DMS153 treated with DMSO at 0.1 percent for 48 hours (cell line): ENCODE measurements around the gene CCDC197.

Source experiments
- DNase-seq: peaks from one replicate; lab custom pipeline; 2025; ENCODE audit not compliant: unreplicated experiment; lab: John Stamatoyannopoulos, UW

The CCDC197 gene

DNA sequence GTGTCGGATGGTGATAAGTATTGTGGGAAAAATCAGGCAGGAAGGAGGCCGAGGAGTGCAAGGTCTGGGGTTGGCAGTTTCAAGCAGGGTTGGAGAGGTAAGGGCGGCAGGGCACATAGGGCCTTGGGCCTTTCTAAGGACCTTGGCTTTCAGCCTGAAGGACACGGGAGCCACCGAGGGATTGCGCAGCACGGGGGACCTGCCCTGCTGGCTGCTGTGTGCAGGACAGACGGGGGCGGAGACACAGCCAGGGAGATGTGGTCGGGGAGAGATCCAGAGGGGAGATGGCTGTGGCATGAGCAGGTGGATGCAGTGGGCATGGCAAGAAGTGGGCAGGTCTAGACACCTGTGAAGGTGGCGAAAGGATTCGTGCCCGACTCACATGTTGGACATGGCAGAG, 43.7 kb downstream of the CCDC197 start:
- no peak for DNase-seq

DNA sequence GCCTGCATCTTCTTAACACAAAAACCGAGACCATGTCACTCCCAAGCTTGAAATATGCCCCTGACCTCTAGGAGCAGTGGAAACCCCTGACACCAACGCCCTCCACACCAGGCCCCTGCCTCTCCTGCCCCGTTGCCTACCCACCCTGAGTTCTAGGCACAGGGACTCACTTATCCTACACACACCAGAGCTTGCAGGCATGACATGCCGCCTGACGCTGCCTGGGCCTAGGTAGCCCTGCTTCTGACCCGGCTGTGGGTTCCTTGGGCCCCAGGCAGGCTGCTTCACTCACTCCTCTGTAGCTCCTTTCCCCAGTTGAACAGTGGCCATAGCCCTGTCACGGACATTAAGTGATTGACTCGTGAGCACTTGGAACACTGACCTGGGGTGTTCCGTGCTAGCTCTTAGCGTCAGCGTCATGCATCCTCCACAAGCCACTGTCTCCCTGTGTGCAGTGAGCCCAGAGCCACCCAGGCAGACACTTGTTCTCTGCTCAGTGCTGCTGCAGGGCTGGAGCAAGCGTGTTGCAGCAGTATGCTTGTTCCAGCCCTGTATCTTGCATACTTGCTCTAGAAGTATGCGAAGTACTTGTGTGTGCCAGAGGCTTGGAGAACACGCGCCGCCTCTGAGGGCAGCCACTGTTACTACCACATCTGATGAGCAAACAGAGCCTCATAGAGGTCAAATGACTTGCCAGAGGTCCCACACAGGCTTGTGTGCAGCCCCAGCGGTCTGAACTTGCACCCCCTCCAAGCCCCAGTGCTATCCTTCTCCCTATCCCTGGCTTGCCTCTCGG, 44.6 kb downstream of the CCDC197 start:
- no peak for DNase-seq

DNA sequence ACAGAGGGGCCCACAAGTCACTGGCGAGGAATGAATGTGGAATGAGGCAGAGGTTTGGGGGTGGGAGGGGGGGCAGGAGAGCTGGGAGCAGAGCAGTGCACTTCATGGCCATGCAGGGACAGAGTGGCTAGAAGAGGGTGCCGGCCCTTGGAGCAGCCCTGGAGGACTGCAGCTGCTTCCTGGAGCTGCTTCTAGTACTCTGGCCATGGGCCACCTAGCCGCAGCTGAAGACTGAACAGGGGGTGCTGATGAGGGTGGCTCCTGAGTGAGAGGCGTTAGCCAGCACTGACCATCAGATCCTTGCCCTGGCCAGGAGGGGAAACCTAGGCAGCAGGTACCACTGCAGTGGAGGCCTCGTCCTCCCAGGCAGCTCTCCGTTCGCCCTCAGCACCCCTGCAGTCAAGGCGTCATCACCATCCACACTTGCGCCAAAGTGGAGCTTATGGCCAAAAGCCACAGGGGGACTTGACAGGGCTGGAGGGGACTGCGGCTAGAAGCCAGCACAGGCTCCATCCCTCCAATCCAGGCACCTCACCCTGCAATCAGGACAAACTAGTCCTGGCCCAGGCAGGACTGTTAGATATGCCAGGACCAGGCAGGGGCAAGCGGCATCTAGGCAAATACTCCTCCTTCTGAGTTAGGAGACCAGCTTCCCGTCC, 45.5 kb downstream of the CCDC197 start:
- no peak for DNase-seq

DNA sequence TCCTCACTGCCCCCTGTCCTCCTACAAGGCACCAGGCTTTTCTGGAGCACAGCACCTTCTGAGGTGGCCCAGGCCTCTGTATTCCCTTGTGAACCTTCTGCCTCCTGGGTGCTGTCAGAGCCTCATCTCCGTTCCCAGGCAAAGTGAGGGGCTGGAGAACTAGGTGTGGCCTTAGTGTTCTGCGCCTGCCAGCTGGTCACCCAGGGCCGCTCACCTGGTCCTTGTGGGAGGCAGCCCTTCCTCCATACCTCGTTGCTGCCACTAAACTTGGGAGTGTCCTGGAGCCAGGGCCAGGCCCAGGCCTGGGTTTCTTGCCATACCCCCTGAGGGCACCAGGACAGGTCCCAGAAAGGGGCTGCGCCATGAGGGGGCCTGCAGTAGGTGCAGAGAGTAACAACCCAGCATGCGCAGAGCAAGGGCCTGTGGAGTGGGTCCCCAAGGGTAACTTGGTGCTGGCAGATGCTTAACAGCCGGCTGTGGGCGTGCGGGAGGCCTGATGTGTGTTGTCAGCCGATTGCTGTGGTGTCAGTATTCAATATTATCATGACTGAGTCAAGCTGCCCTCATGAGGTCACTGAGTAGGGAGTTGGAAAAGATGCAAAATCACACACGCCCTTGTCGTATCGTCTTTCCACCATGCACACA, 46.1 kb downstream of the CCDC197 start:
- no peak for DNase-seq

DNA sequence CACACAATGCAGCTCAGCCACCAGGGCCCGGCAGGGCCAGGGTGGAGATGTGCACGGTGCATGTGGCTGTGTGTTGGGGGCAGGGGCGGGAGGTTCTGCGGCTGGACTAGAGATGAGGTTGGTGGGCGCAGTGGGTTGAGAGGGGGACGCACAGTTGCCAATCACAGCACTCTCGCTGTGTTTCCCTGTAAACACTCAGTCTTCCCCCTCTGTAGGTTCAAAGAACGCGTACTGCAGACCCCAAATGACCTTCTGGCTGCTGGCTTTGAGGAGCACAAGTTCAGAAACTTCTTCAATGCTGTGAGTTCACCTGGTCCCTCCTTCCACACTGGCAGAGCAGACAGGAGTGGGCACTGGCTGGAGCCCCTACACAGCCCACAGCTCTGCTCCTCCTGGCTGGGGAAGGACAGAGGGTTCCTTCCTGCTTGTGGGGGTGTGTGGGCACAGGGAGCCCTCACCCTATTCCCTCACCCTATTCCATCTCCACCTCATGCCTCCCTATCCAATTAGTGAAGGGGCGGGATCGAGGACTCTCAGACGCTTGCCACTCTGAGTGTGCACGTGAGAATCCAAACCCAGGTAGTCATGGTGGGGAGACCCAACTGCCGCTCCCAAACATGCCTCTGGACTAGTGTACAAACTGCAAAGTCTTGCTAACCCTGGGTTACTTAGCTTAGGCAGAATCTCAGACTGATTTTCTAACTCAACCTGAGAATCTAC, 46.8 kb downstream of the CCDC197 start:
- DNase-seq, result no peak

DNA sequence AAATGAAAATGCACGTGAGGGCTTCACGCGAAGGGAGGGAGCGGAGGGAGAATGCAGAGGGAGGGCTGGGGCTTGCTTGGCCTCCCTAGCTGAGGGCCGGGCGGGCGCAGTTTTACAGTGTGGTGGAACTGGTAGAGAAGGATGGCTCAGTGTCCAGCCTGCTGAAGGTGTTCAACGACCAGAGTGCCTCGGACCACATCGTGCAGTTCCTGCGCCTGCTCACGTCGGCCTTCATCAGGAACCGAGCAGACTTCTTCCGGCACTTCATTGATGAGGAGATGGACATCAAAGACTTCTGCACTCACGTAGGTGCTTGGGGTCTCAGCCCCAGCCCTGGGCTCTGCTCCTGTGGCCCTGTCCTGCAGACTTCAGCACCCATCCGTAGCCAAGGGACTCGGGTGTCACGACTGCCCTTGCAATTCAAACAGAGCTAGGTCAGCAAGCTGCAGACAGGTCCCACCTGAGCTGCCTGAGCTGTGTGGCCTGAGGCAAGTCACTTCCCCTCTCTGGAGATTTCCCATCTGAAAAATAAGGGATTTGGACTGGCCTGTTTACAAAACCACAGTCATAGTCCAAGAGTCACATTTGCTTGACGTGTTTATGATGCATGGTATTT, 47.5 kb downstream of the CCDC197 start:
- DNase-seq, result no peak

DNA sequence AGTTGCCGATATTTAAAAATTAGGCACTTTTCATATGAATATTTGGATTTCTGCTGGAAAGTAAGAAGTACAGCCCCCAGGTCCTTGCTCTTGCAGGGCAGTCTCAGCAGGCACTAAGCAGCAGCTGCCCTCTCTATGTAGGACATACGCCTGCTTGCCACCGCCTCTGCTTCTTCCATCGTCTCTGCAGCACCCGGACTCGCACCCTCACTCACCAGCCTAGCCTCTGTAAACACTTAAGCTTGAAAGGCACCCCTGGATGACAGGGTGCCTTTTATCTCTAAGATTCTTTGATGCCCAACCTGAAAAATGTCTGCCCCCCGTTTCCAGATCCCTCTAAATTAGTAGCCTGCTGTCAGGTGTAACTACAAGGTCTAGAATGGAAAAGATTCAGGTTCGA, 48.0 kb downstream of the CCDC197 start:
- no peak for DNase-seq

DNA sequence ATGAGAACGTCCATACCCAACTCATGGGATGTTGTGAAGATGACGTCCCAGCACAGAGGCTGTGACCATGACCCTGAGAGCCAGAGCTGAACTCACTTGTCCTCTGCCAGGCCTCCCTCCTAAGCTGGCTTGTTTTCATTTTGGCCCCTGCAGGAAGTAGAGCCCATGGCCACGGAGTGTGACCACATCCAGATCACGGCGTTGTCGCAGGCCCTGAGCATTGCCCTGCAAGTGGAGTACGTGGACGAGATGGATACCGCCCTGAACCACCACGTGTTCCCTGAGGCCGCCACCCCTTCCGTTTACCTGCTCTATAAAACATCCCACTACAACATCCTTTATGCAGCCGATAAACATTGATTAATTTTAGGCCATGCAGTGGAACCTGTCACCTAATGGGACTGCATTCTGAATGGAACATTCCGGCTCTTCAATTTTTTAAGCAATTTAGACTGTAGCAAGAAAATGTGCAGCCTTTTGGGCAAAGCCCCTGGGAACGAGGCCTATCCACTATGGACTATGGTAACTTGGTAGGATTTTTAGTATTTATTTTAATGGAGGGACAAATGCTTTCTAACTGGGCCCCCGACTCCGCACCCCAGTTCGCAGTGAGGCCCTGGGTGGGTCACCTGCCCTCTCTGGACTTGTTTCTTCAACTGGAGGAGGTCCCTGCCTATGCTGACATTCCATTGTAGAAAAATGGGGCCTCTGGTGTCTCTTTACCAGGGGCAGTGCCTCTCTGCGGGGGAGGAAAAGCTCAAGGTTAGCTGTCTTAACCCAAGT, 48.7 kb downstream of the CCDC197 start:
- no peak for DNase-seq

DNA sequence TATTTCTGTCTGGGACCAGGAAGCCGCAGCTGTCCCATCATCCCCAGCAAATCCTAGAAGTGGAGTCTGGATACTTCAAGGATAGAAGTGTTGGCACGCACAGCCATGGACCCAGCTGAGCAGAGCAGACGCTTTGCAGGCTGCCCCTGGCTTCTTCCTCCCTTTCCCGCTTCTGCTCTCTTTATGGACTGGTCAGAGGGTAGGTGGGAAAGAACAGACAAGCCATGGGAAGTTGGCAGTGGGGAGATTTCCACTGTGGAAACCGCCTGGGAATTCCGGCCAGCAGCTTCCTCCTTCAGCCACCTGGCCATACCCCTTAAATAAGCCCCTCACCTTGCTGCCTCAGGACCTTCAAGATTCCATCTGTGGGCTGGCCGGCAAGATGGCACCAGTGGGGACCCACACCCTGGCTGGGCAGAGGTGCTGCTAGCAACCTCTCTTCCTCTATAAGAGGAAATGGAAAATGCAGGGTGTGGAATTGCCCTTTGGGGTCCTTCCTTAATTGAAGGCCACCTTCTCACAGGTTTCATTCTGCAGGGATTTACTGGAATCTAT, 49.7 kb downstream of the CCDC197 start:
- DNase-seq, result no peak

DNA sequence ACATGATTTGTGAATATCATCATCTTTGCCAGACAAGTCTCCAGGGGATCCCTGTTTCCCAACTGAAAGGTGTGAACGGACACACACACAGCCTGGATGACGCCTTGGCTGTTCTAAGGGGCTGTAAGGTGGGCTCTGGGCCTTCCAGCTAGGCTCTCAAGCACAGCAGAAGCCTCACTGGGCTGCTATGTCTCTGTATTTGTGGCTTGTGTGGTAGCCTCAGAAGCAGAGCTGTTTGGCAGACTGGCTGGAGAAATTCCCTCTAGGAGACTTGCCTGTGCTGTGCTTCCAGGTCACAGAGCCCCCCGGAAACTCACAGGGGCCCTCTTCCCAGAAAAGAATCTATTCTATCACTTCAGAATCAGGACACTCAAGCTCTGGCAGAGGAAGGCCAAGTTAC, 50.5 kb downstream of the CCDC197 start:
- no peak for DNase-seq

DNA sequence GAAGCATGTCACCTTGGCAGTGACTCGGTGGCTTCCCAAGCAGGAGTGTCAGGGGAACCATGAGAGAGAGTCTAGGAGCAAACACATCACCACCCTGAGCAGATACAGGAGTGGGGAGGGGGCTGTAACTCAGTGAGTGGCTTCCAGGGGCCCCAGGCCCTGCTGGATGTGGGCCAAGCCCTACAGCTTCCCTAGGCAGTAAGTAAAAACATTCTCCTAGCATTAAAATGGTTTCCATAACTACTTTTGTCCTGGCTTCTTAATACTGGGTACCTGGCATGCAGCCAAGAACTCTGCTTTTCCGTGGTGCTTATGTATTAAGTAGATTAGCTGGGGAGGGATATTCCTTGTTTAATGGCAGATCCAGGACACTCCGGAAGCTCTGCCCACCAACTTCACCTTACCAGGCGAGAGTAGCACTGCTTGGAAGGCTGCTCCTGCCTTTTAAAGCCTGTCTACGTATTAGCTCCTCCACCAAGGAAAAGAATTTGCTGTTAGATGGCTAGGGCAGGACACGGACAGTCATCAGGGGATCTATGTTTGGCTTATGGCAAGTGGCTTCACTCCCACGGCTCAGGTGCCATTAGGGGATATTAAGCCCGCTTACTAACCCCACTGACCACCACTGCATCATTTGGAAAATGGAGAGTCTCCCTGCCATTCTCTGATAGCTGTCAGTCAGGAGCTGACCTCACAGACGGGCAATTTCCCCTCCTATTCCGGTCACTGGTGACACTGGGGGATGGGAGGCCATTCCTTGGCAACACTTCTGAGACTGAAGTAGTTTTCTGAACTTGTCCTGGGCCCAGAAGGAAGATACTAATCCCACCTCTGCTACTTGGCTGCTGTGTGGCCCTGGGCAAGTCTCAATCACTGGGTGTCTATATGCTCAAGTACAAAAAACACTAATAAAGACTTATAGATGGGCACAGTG, 51.9 kb downstream of the CCDC197 start:
- peak; percentile 89 for DNase-seq

DNA sequence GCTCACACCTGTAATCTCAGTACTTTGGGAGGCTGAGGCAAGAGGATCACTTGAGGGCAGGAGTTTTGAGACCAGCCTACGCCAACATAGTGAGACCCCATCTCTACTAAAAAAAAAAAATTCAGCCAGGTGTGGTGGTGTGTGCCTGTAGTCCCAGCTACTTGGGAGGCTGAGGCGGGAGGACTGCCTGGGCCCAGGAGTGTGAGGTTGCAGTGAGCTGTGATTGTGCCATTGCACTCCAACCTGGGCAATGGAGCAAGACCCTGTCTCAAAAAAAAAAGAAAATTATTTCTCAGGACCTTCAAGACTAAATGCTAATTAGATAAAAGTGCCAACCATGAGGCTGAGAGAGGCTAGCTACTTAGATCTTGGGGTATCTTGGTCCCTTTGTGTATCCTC, 52.5 kb downstream of the CCDC197 start:
- DNase-seq, result no peak

DNA sequence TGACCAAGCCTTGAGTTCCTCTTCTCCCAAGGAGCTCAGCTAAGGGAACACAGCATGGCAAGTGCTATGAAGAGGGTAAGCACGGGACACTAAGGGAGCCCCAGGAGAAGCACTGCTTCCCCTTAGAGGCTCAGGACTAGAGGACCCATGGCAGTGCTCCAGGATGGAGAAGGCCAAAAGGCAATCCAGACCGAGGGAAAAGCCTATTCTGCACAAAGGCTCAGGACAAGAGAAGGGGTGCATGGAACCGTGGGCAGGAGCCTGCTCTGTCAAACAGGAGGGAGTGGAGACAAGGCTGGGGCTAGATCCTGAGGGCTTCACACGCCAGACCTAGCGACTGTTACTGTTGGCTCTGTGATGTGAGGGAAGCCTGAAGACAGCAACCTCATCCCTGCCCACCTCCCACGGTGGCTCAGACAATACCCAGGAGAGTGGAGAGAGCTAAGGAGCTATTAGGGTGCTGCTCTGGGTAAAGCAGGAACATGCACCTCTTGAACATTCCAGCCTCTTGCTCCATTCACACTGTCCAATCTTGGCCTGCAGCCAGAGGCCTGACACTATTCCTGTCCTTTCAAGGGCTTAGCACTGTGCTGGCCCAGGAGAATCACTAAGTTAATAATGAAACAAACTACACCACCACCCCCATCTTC, 53.3 kb downstream of the CCDC197 start:
- DNase-seq, result no peak

DNA sequence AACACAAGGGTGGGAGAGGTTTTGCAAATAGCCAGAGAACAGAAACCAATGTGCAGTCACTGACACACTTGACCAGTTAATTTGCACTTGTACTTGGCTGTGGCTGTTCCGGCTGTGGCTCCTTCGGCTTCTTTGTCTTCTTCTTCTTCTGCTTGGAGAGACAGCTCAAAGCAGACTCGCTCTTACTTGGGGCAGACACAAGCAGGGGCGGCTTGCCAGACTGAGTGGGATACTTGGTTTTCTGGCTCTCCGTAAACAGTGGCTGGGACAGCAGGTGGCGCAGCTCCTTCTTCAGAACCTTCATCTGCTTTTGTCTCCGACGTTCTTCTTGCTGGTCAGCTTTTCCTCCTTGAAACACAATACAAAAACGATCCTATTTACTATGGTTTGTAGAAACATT, 54.0 kb downstream of the CCDC197 start:
- peak; percentile 1 for DNase-seq

DNA sequence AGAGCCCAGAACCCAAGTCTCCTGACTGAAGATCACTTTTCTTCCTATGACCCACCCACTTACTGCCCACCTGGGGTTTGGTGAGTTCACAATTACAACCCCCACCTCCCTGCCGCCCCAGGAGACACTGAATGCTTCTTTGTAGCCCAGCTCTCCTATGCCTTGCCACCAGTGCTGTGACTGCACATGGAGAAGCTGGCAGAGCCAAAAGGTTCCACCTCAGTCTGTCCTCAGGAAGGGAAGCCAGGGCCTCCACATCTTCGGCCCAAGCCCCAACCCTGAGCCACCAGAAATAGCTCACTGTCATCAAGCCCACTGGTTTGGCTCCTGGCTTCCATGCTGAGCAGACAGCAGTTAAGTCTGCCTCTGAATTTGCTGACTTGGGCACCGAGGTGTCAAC, 54.7 kb downstream of the CCDC197 start:
- no peak for DNase-seq

DNA sequence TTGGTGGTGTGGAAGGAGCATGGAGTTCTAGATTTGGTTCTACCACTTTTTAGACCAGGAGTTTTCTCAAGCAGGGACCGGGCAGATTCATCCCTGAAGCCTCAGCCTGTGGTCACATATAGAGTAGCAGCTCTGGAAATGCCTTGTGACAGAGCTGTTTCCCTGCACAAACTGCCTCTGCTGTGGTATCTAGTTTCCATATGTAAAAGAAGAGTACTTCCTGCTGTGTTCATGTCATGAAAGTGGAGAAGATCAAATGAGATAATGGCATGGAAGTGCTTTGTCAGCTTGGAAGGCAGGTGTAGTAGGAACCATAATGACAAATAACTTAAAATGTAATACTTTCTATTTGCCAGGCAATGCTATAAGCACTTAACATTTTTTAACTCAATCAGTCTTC, 55.1 kb downstream of the CCDC197 start:
- DNase-seq, result peak; percentile 24

DNA sequence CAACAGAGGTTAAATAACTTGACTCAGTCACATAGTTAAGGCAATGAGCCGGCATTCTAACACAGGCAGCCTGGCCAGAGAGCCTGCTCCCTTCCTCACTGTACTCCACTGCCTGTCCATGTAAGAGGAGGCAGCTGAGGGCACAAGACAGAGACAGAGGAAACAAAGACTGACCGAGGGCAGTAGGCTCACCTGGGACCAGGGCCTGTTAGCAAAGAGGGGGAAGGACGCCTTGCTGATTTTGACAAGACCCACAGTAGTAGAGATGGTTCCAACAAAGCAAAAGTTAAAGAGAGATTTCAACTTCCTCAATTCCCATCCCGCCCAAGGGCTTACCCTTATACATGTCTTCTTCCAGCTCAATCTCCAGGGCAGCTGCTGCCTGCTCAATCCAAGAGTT, 55.6 kb downstream of the CCDC197 start:
- no peak for DNase-seq

DNA sequence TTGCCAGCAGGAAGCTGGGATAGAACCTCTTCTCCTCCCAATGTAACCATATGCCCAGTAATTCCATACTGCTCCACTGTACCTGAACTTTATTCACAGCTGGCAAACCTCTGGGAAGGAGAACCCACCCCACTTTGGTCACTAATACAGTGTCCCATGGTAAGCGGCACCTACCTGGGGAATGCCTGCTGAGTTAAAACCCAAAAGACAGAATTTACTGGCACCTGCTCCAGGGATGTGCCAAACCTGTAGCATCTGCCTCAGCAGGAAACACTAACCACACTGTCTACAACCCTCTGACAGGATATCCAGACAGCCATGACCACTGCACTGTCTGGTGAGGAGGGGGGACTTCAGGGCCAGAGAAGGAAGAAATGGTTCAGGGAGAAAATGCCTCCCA, 57.3 kb downstream of the CCDC197 start:
- DNase-seq, result no peak

DNA sequence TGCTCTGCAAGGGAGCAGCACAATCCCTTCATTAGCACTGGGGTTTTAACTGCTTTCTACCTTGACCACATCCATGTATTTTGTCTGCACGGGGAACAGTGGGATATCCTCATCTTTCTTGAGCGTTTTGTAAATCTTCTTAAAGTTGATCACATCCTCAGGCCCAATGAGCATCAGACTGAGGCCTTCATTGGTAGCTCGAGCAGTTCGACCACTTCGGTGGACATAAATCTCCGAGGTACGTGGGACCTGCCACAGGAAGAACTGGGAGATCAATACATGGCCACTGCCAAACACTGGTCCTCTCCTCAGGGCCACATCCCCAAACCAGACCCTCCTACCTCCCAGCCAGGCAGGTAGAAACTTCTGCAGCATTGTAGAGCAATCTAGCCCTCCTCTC, 57.8 kb downstream of the CCDC197 start:
- DNase-seq, result no peak
